H1 (cell line): ENCODE measurements around the gene TOP2B. TPM values are rescaled to one million over a fixed set of nuclear protein-coding genes. Genes with fewer than 3 reads are reported as not detected.
A peak's percentile ranks its signal among the peaks of the same experiment; 100 is the strongest.

Experiments
- CTCF ChIA-PET: fragments of 300-600 bp; sonication (Branson Sonifier 250); formaldehyde crosslinking; loops from one replicate; lab custom pipeline; 2021; ENCODE audit not compliant: partially characterized antibody; lab: Charles Lee
- POLR2A ChIA-PET: fragments of 300-600 bp; sonication (Branson Sonifier 250); formaldehyde crosslinking; loops from one replicate; lab custom pipeline; 2021; ENCODE audit warnings: inconsistent platforms; ENCODE audit not compliant: partially characterized antibody; lab: Charles Lee
- DNase-seq, 2 experiments: peaks; one replicate each; pipeline versions ENCODE4 v3.0.0 to v3.0.0-alpha.2; 2010 to 2022; ENCODE audit warnings: low spot score in 2 of 2, low read depth in 1 of 2, mixed read lengths in 1 of 2
- FAIRE-seq: peaks from 2 replicates; lab custom pipeline; 2011; peaks lifted over from hg19 to GRCh38; lab: Jason Lieb, UNC
- H2AFZ ChIP-seq: 2 replicates; pipeline ENCODE4 v1.8.1; 2012; ENCODE audit warnings: low read length, inconsistent platforms
- H2AK5ac ChIP-seq: 2 replicates; pipeline ENCODE4 v1.6.1; 2013; ENCODE audit warnings: low read depth, low read length
- H2BK120ac ChIP-seq: replicated peaks from 2 replicates; pipeline ENCODE3; 2013; ENCODE audit warnings: low read depth, low read length, inconsistent platforms
- H2BK12ac ChIP-seq: 2 replicates; pipeline ENCODE4 v1.6.1; 2013; ENCODE audit warnings: low read depth, low read length
- H2BK15ac ChIP-seq: 2 replicates; pipeline ENCODE4 v1.6.1; 2013; ENCODE audit warnings: low read length
- H2BK20ac ChIP-seq: 2 replicates; pipeline ENCODE4 v1.6.1; 2013; ENCODE audit warnings: low read length
- H2BK5ac ChIP-seq: 2 replicates; pipeline ENCODE4 v1.6.1; 2013; ENCODE audit warnings: low read depth, low read length
- H3K14ac ChIP-seq: 2 replicates; pipeline ENCODE4 v1.6.1; 2013; ENCODE audit warnings: inconsistent platforms; ENCODE audit not compliant: insufficient read length
- H3K18ac ChIP-seq: 2 replicates; pipeline ENCODE4 v1.6.1; 2013; ENCODE audit warnings: low read length; ENCODE audit errors: extremely low read depth
- H3K23ac ChIP-seq: 2 replicates; pipeline ENCODE4 v1.6.1; 2013; ENCODE audit warnings: inconsistent platforms; ENCODE audit not compliant: insufficient read length
- H3K23me2 ChIP-seq: 2 replicates; pipeline ENCODE4 v1.6.1; 2013; ENCODE audit warnings: low read depth, low read length
- H3K27ac ChIP-seq: 2 replicates; pipeline ENCODE4 v1.6.1; 2011; ENCODE audit warnings: low read depth, low read length, inconsistent platforms
- H3K27me3 ChIP-seq, 4 experiments: replicated peaks in 1 of 4; 1 replicate in 1 of 4; 2 replicates in 3 of 4; pipeline versions ENCODE4 v1.6.1 to v1.8.1; 2011 to 2013; ENCODE audit warnings: low read length in 3 of 4, mild to moderate bottlenecking in 3 of 4, inconsistent platforms in 2 of 4, mixed read lengths in 2 of 4, moderate library complexity in 1 of 4; ENCODE audit not compliant: control insufficient read depth in 3 of 4, insufficient read depth in 3 of 4; ENCODE audit errors: extremely low read depth in 1 of 4
- H3K36me3 ChIP-seq, 4 experiments: 2 replicates each; pipeline versions ENCODE4 v1.6.1 to v1.8.1; 2011 to 2013; ENCODE audit warnings: mild to moderate bottlenecking in 4 of 4, low read length in 3 of 4, moderate library complexity in 2 of 4, control low read depth in 1 of 4, inconsistent platforms in 1 of 4; ENCODE audit not compliant: insufficient read depth in 4 of 4, control insufficient read depth in 2 of 4
- H3K4ac ChIP-seq: replicated peaks from 2 replicates; pipeline ENCODE3; 2013; ENCODE audit warnings: low read length, low read depth, mixed read lengths, inconsistent platforms; ENCODE audit not compliant: insufficient read length
- H3K4me1 ChIP-seq, 4 experiments: replicated peaks in 1 of 4; 1 replicate in 1 of 4; 2 replicates in 3 of 4; pipeline versions ENCODE4 v1.6.1 to v1.8.1; 2011 to 2013; ENCODE audit warnings: low read length in 3 of 4, inconsistent platforms in 2 of 4, mixed read lengths in 1 of 4; ENCODE audit not compliant: insufficient read depth in 4 of 4, control insufficient read depth in 3 of 4
- H3K4me2 ChIP-seq, 2 experiments: 2 replicates each; pipeline versions ENCODE4 v1.6.1 to v1.8.1; 2011 to 2013; ENCODE audit warnings: low read depth in 2 of 2, low read length in 2 of 2, control low read depth in 1 of 2, inconsistent platforms in 1 of 2, mild to moderate bottlenecking in 1 of 2; ENCODE audit not compliant: insufficient read depth in 1 of 2
- H3K4me3 ChIP-seq, 4 experiments: fragments of 200-600, 300-600 bp in 1 of 4; sonication (generic), shearing (Covaris generic), sonication (Bioruptor Twin) in 1 of 4; 2 replicates each; pipeline versions ENCODE4 v1.5.1 to v1.8.1; 2011 to 2016; ENCODE audit warnings: low read length in 4 of 4, low read depth in 3 of 4, control low read depth in 2 of 4, inconsistent platforms in 2 of 4, mild to moderate bottlenecking in 2 of 4, mixed read lengths in 1 of 4, moderate library complexity in 1 of 4; ENCODE audit not compliant: insufficient read depth in 2 of 4; ENCODE audit errors: extremely low read depth in 1 of 4
- H3K56ac ChIP-seq: replicated peaks from 2 replicates; pipeline ENCODE3; 2013; ENCODE audit warnings: low read depth, mild to moderate bottlenecking, mixed read lengths, low read length, inconsistent platforms; ENCODE audit not compliant: insufficient read length
- H3K79me1 ChIP-seq: 2 replicates; pipeline ENCODE4 v1.6.1; 2013; ENCODE audit warnings: low read depth, low read length, control low read depth
- H3K79me2 ChIP-seq, 2 experiments: 2 replicates each; pipeline versions ENCODE4 v1.6.1 to v1.8.1; 2012 to 2013; ENCODE audit warnings: low read length in 2 of 2, mild to moderate bottlenecking in 2 of 2, inconsistent platforms in 1 of 2; ENCODE audit not compliant: insufficient read depth in 2 of 2, control insufficient read depth in 1 of 2
- H3K9ac ChIP-seq, 4 experiments: replicated peaks in 1 of 4; 1 replicate in 1 of 4; 2 replicates in 3 of 4; pipeline versions ENCODE4 v1.6.1 to v1.8.1; 2011 to 2013; ENCODE audit warnings: low read depth in 3 of 4, low read length in 3 of 4, control low read depth in 2 of 4, mild to moderate bottlenecking in 2 of 4, moderate library complexity in 2 of 4, inconsistent platforms in 1 of 4; ENCODE audit errors: extremely low read depth in 1 of 4
- H3K9me3 ChIP-seq, 2 experiments: 2 replicates each; pipeline versions ENCODE4 v1.6.1 to v1.8.1; 2012 to 2013; ENCODE audit warnings: mild to moderate bottlenecking in 2 of 2, moderate library complexity in 2 of 2, control low read depth in 1 of 2, inconsistent platforms in 1 of 2, low read depth in 1 of 2, low read length in 1 of 2, mixed read lengths in 1 of 2; ENCODE audit not compliant: insufficient read depth in 2 of 2
- H4K20me1 ChIP-seq, 2 experiments: replicated peaks in 1 of 2; 2 replicates each; pipeline versions ENCODE3 to v1.8.1; 2011 to 2013; ENCODE audit warnings: inconsistent platforms in 2 of 2, low read length in 2 of 2, mild to moderate bottlenecking in 1 of 2; ENCODE audit not compliant: insufficient read depth in 2 of 2, control insufficient read depth in 1 of 2
- H4K5ac ChIP-seq: 2 replicates; pipeline ENCODE4 v1.6.1; 2013; ENCODE audit warnings: low read length, low read depth, mixed read lengths, inconsistent platforms; ENCODE audit not compliant: insufficient read length
- H4K8ac ChIP-seq: 2 replicates; pipeline ENCODE4 v1.8.0; 2013; ENCODE audit warnings: mild to moderate bottlenecking, moderate library complexity, low read length, inconsistent platforms; ENCODE audit not compliant: insufficient read depth; ENCODE audit errors: extremely low read depth
- H4K91ac ChIP-seq: replicated peaks from 2 replicates; pipeline ENCODE3; 2013; ENCODE audit warnings: low read length, mixed read lengths, inconsistent platforms; ENCODE audit not compliant: insufficient read length
- ZNF274 ChIP-seq: IDR thresholded peaks from 2 replicates; pipeline ENCODE4 v1.7.0; 2012; ENCODE audit warnings: low read length, borderline replicate concordance; ENCODE audit errors: extremely low read depth
- whole genome bisulfite sequencing, 2 experiments: shearing (Covaris generic) in 1 of 2; methylation state at CpG; one replicate each; pipeline versions ENCODE4 v1.1.6 to v1.1.7; 2013 to 2015; ENCODE audit warnings: low lambda C conversion rate in 2 of 2, mixed read lengths in 2 of 2, inconsistent platforms in 1 of 2, low coverage in 1 of 2, missing lambda C conversion rate in 1 of 2; ENCODE audit not compliant: insufficient replicate concordance in 2 of 2, insufficient coverage in 1 of 2, insufficient read length in 1 of 2; ENCODE audit errors: extremely low coverage in 1 of 2, missing lambda C conversion rate in 1 of 2; 5-methylcytosine and 5-hydroxymethylcytosine counted together
- polyA plus RNA-seq, 7 experiments: library from polyadenylated mRNA; depleted of rRNA in 3 of 7; stranded (reverse) in 5 of 7; unstranded in 2 of 7; fragments of >200 nt in 5 of 7; fragments of 200-250 nt in 2 of 7; gene quantifications; 1 replicate in 5 of 7; 2 replicates in 1 of 7; 4 replicates in 1 of 7; pipeline versions ENCODE4 v1.2.1 to v1.2.3, GENCODE V29; 2011 to 2013; ENCODE audit warnings: missing spikeins in 2 of 7, mixed read lengths in 2 of 7
- total RNA-seq: library from RNA; stranded (reverse); fragmentation: NEBNext Ultra II Directional; extraction: Animal tissue kit (Norgen Biotek cat#: 25700); gene quantifications from 2 replicates; pipeline ENCODE4 v1.2.1, GENCODE V29; 2021

Gene TOP2B
- total and polyA plus RNA-seq, 2 of the 8 experiments (the other 6 are each of a cell fraction or from before 2014, with no cell fraction given): 34.9 to 206 TPM

- no peaks in the 10 kb centered on the region; a peak in 1 of 8 replicates for H3K36me3 ChIP-seq
- no peaks in the 10 kb centered on the region for H3K9me3 ChIP-seq
- no peak overlapping the region for H3K4me2 ChIP-seq
- H3K9ac ChIP-seq: no peak overlapping the region
- H3K27me3 ChIP-seq: no peaks in the 10 kb centered on the region
- ChIA-PET POLR2A (no interaction called here), CTCF (interaction anchor here (0.8 to 7.2 kb wide), 2 partner anchors 8 to 201 kb away, joined by 3 to 65 read pairs; no protein-coding TSS in a partner anchor)
- H3K4me1 ChIP-seq: peaks cover 0 to 5% (median 0%) of the 10 kb centered on the region in 4 experiments; a peak in 4 of 7 replicates
- H3K4me3 ChIP-seq: no peak overlapping the region
- H2AFZ ChIP-seq: no peak overlapping the region
- H2BK120ac ChIP-seq: no peak overlapping the region
- H2BK12ac ChIP-seq: no peak overlapping the region
- no peak for FAIRE-seq
- no peak overlapping the region for H4K5ac ChIP-seq
- H3K23ac ChIP-seq: no peak overlapping the region
- H3K27ac ChIP-seq: no peak overlapping the region
- no peak overlapping the region for H2BK15ac ChIP-seq
- H2BK20ac ChIP-seq: no peak overlapping the region
- H3K4ac ChIP-seq: no peak overlapping the region
- TF ChIP-seq ZNF274: no peak
- DNase-seq: no peak
- H3K56ac ChIP-seq: no peak overlapping the region
- peaks cover 16 to 98% of the 10 kb centered on the region in 2 experiments for H3K79me2 ChIP-seq
- H4K91ac ChIP-seq: no peak overlapping the region
- no peak overlapping the region for H3K14ac ChIP-seq
- no peak overlapping the region for H2BK5ac ChIP-seq
- 86% methylated on average over 3 of the region's 3 CpGs; no CpG with 5 or more reads in 1 of the 2 experiments for WGBS, 2 experiments
- no peaks in the 10 kb centered on the region for H3K23me2 ChIP-seq
- H3K18ac ChIP-seq: peak overlapping the region; percentile 32; the same call in 1 of the 2 replicates
- H4K20me1 ChIP-seq: peaks cover 1 to 10% of the 10 kb centered on the region in 2 experiments
- peaks cover 6% of the 10 kb centered on the region; the same call in 1 of the 2 replicates for H3K79me1 ChIP-seq
- H2AK5ac ChIP-seq: no peak overlapping the region
- no peak overlapping the region for H4K8ac ChIP-seq
Measured at GRCh38 chr3:25653322-25653721, 11.4 kb downstream of the TOP2B start.
